Measurements from ENCODE around the gene IQSEC1. TPM values are rescaled to one million over a fixed set of nuclear protein-coding genes. Genes with fewer than 3 reads are reported as not detected.

IQSEC1 gene
- polyA plus RNA-seq, 3 donors: 17.7 to 61.7 (median 30.3) TPM

DNA sequence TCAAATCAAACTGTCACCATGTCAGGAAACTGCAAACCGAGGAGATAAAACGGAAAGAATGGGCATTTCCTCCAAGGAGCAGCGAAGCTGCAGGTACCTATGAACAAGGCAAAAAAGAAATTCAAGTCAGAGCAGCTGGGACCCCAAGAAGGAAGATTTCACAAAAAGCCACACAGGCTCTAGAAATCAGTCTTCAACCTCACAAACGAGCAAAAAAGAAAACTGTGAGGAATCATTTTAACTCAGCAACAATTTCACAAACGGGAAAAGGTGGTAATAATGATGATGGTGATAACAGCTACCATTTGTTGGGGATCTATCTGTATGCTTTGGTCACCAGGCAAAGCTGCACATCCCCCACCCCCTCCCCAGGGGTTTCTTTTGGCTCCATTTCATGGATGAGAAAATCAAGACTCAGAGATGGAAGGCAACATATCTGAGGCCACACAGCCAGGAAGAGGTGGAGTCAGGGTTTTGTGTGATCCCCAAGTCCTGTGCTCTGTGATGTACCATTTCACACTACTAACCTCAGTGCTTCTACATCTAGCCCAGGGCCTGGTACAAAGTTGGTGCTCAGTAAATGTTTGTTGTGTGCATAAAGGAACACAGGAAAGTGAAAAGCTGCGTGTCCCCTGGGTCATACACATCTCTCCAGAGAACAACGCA lies 109.9 kb downstream of the IQSEC1 start:
- peaks cover 24 to 57% of the 10 kb centered on the region in 2 donors for H3K36me3 ChIP-seq (replicated peaks in 1 of 2; ENCODE audit: control insufficient read depth in 1 of 2, insufficient read depth in 2 of 2, low read length in 2 of 2)
- peaks cover 0 to 6% of the 10 kb centered on the region in 2 donors for H3K27me3 ChIP-seq (ENCODE audit: control insufficient read depth in 2 of 2, insufficient read depth in 2 of 2, low read length in 2 of 2)
- Mint-ChIP-seq H3K4me3 (no peak overlapping the region), H3K27ac (no peak overlapping the region), H3K27me3 (ENCODE audit: low read depth in 3 of 3) (peaks cover 3 to 15% (median 14%) of the 10 kb centered on the region in 3 donors), H3K36me3 (peaks cover 57 to 69% of the 10 kb centered on the region in 2 donors), H3K4me1 (peaks cover 90% of the 10 kb centered on the region), H3K9me3 (peaks cover 0 to 3% (median 0%) of the 10 kb centered on the region in 7 donors)
- no peak overlapping the region for H2AFZ ChIP-seq (ENCODE audit: insufficient read depth, low read depth, low read length, poor library complexity, severe bottlenecking)
- WGBS (ENCODE audit: insufficient coverage): 44% methylated on average over 5 of the region's 7 CpGs
- no peak overlapping the region for H3K27ac ChIP-seq (ENCODE audit: low read depth in 1 of 2, low read length in 2 of 2)
- H3K4me3 ChIP-seq (replicated peaks in 1 of 3; ENCODE audit: low read depth in 2 of 3, low read length in 3 of 3): no peak overlapping the region
- peaks cover 64 to 89% of the 10 kb centered on the region in 2 donors for H3K4me1 ChIP-seq (ENCODE audit: control insufficient read depth in 1 of 2, insufficient read depth in 2 of 2, low read length in 2 of 2)
- TF ChIP-seq, protein P1, sequence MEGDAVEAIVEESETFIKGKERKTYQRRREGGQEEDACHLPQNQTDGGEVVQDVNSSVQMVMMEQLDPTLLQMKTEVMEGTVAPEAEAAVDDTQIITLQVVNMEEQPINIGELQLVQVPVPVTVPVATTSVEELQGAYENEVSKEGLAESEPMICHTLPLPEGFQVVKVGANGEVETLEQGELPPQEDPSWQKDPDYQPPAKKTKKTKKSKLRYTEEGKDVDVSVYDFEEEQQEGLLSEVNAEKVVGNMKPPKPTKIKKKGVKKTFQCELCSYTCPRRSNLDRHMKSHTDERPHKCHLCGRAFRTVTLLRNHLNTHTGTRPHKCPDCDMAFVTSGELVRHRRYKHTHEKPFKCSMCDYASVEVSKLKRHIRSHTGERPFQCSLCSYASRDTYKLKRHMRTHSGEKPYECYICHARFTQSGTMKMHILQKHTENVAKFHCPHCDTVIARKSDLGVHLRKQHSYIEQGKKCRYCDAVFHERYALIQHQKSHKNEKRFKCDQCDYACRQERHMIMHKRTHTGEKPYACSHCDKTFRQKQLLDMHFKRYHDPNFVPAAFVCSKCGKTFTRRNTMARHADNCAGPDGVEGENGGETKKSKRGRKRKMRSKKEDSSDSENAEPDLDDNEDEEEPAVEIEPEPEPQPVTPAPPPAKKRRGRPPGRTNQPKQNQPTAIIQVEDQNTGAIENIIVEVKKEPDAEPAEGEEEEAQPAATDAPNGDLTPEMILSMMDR (IDR thresholded peaks at IDR 0.05): no peak
- H3K9ac ChIP-seq (ENCODE audit: insufficient read depth, low read length, poor library complexity, severe bottlenecking): no peak overlapping the region
- DNase-seq: no peak
- peaks cover 97% of the 10 kb centered on the region for H4K20me1 ChIP-seq (ENCODE audit: insufficient read depth, low read length)
- H3K79me2 ChIP-seq (ENCODE audit: insufficient read depth, low read length): peaks cover 91% of the 10 kb centered on the region
- intact Hi-C loops (cut with micrococcal nuclease): loop anchor here in 1 of 2 donors (10.0 kb wide), 1 partner anchor 521 kb away; the partner anchor contains the start of gene HDAC11
- H3K9me3 ChIP-seq (replicated peaks in 1 of 2; ENCODE audit: control insufficient read depth in 1 of 2, insufficient read depth in 1 of 2, low read length in 2 of 2): no peaks in the 10 kb centered on the region
- no peak overlapping the region for H3K4me2 ChIP-seq (replicated peaks; ENCODE audit: extremely low read depth, low read length, poor library complexity, severe bottlenecking)

DNA sequence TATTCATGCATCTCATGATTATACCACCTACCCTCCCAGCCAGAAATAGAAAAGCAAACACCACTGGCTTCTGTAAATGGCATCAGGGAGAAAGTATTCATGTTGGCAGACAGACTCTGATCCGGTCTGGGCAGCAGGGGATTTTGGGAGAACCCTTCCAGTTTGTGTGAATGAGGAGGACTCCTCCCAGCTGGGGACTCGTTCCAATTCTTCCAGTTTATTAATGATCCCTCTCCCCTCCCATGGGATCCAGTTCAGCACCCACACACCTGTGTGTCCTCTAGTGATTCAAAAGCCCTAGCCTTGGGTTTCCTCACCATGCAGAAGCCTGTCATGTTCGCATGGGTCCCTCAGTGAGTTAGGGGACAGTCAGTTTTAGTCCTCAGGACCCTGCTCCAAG lies 110.9 kb downstream of the IQSEC1 start:
- peaks cover 0 to 3% (median 0%) of the 10 kb centered on the region in 7 donors for H3K9me3 Mint-ChIP-seq
- intact Hi-C loops (cut with micrococcal nuclease): loop anchor here in 1 of 2 donors (10.0 kb wide), 1 partner anchor 523 kb away; the partner anchor contains the start of gene HDAC11
- peak overlapping the region in 1 of 7 donors; percentile 68 for H3K27ac Mint-ChIP-seq
- peaks cover 94% of the 10 kb centered on the region for H3K4me1 Mint-ChIP-seq
- Histone ChIP-seq H3K4me1 (ENCODE audit: control insufficient read depth in 1 of 2, insufficient read depth in 2 of 2, low read length in 2 of 2) (peaks cover 58 to 90% of the 10 kb centered on the region in 2 donors), H4K20me1 (ENCODE audit: insufficient read depth, low read length) (peaks cover 100% of the 10 kb centered on the region), H3K9ac (ENCODE audit: insufficient read depth, low read length, poor library complexity, severe bottlenecking) (no peak overlapping the region), H3K27ac (ENCODE audit: low read depth in 1 of 2, low read length in 2 of 2) (no peak overlapping the region), H3K9me3 (replicated peaks in 1 of 2; ENCODE audit: control insufficient read depth in 1 of 2, insufficient read depth in 1 of 2, low read length in 2 of 2) (no peaks in the 10 kb centered on the region), H3K4me2 (replicated peaks; ENCODE audit: extremely low read depth, low read length, poor library complexity, severe bottlenecking) (no peak overlapping the region), H2AFZ (ENCODE audit: insufficient read depth, low read depth, low read length, poor library complexity, severe bottlenecking) (no peak overlapping the region), H3K79me2 (ENCODE audit: insufficient read depth, low read length) (peaks cover 100% of the 10 kb centered on the region), H3K4me3 (replicated peaks in 1 of 3; ENCODE audit: low read depth in 2 of 3, low read length in 3 of 3) (no peak overlapping the region), H3K36me3 (replicated peaks in 1 of 2; ENCODE audit: control insufficient read depth in 1 of 2, insufficient read depth in 2 of 2, low read length in 2 of 2) (peaks cover 25 to 67% of the 10 kb centered on the region in 2 donors), H3K27me3 (ENCODE audit: control insufficient read depth in 2 of 2, insufficient read depth in 2 of 2, low read length in 2 of 2) (peaks cover 0 to 6% of the 10 kb centered on the region in 2 donors)
- WGBS (ENCODE audit: insufficient coverage): 100% methylated on average over 1 of the region's 3 CpGs
- peaks cover 67 to 79% of the 10 kb centered on the region in 2 donors for H3K36me3 Mint-ChIP-seq
- TF ChIP-seq, protein P1 (IDR thresholded peaks at IDR 0.05): no peak
- no peak for DNase-seq
- H3K27me3 Mint-ChIP-seq (ENCODE audit: low read depth in 3 of 3): peaks cover 3 to 15% (median 14%) of the 10 kb centered on the region in 3 donors
- H3K4me3 Mint-ChIP-seq: no peak overlapping the region
